ENCODE measurements around the gene GPR31. TPM values are rescaled to one million over a fixed set of nuclear protein-coding genes. Genes with fewer than 3 reads are reported as not detected.

GPR31 gene
- total and polyA plus RNA-seq, 9 of the 15 experiments (the other 6 are each of a cell fraction or from before 2014, with no cell fraction given) = not detected

- no peak overlapping the region for H3K4me2 ChIP-seq (ENCODE audit: insufficient read depth, low read length)
- H3K79me2 ChIP-seq (ENCODE audit: control insufficient read depth, insufficient read depth, low read length) = no peaks in the 10 kb centered on the region
Measured at GRCh38 chr6:167124753-167125152, 33.0 kb downstream of the GPR31 start.

DNA sequence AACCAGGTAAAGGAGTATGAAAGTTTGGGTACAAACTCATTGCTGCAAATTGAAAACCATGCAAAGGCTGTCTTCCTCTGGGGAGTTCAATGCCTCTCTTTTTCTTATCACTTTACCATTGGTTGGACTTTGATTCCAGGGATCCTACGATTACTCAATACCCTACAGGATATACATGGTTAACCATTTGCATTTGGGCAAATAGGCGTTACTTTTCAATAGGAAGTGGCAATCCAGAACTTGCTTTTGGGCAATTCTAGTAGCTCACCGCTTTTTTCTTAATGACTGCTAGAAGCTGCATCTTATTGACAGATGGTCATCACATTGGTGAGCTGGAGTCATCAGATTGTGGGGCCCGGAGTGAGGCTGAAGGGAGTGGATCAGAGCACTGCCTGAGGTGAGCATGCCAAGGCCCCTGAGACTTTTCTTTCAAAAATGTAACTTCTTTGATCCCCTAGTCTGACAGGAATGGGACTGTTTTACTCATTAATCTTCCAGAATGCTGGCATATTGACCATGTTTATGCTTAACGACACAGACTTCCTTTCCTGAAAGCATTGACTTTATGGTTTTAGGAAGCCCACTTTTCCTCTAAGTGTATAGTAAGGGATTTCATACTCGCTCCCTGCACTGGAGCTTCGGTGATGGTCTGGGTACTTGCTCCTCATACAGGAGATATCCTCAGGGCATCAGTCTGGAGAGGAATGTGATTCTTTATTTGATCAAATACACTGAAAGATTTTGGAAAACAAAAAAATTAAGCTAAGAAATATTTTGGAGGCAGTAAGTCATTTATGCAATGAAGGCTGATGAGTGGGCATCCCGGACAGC is 34.7 kb downstream of the GPR31 start, which contains the start of gene CCR6:
Gene CCR6, plus strand, starts transcription at position 270 of the 831 bp plus-strand sequence. CDS start 13,039 bp downstream, outside the sequence.
- Histone ChIP-seq H3K36me3 (ENCODE audit: control insufficient read depth, insufficient read depth, low read length) (no peaks in the 10 kb centered on the region), H3K4me2 (ENCODE audit: insufficient read depth, low read length) (no peak within 1 kb of the TSS), H3K9me3 (replicated peaks; ENCODE audit: control insufficient read depth, insufficient read depth, low read depth, low read length) (peaks cover 2% of the 10 kb centered on the region; the same call in 1 of the 2 replicates), H3K9me1 (ENCODE audit: control insufficient read depth, insufficient read depth, low read length) (no peaks in the 10 kb centered on the region), H3K4me1 (replicated peaks in 1 of 2; ENCODE audit: control insufficient read depth in 2 of 2, insufficient read depth in 2 of 2, low read length in 2 of 2) (no peaks in the 10 kb centered on the region), H3K27me3 (ENCODE audit: control insufficient read depth in 2 of 2, insufficient read depth in 2 of 2, low read length in 2 of 2) (peaks cover 2 to 28% of the 10 kb centered on the region in 2 experiments; a peak in 4 of 5 replicates), H2AFZ (ENCODE audit: low read depth, low read length) (no peak within 1 kb of the TSS), H3K79me2 (ENCODE audit: control insufficient read depth, insufficient read depth, low read length) (no peaks in the 10 kb centered on the region), H4K20me1 (replicated peaks; ENCODE audit: control insufficient read depth, insufficient read depth, low read length) (no peaks in the 10 kb centered on the region), H3K9ac (ENCODE audit: insufficient read depth in 1 of 2, low read depth in 2 of 2, low read length in 2 of 2) (no peak within 1 kb of the TSS), H3K4me3 (no peak within 1 kb of the TSS), H3K27ac (ENCODE audit: extremely low read depth, low read depth, low read length) (no peak within 1 kb of the TSS)
- no TSS peak for BruUV-seq (replicated peaks)
- no peak for ATAC-seq
- 1% methylated on average over 8 of the region's 8 CpGs for WGBS (ENCODE audit: insufficient coverage, low coverage, missing lambda C conversion rate)
- intact Hi-C loops (cut with micrococcal nuclease) = no loop called here
- CTCF ChIA-PET (ENCODE audit: low intra/inter-chr PET ratio) = no interaction called here
- DNase-seq (ENCODE audit: extremely low read depth in 1 of 4, low spot score in 3 of 4) = no peak
- POLR2A ChIA-PET = interaction anchor here (0.6 kb wide), 1 partner anchor 527 kb away, joined by 3 read pairs; no protein-coding TSS in a partner anchor
- FAIRE-seq = no peak
- no peak for TF ChIP-seq ZNF354B (CRISPR knock-in tag; IDR thresholded peaks at IDR 0.05)
- TF ChIP-seq MEIS2 (IDR thresholded peaks at IDR 0.05; ENCODE audit: partially characterized antibody) = no peak
- TF ChIP-seq ZNF384 (IDR thresholded peaks at IDR 0.05; ENCODE audit: low read depth, low read length) = no peak
- TF ChIP-seq SAP30 (IDR thresholded peaks at IDR 0.05; ENCODE audit: borderline replicate concordance, insufficient read depth, low read depth, low read length, poor library complexity, severe bottlenecking) = no peak
- TF ChIP-seq ZNF277 (CRISPR knock-in tag; IDR thresholded peaks at IDR 0.05; ENCODE audit: borderline replicate concordance) = no peak
- no peak for TF ChIP-seq FOXO4 (CRISPR knock-in tag; IDR thresholded peaks at IDR 0.05)
- TF ChIP-seq, protein P1, sequence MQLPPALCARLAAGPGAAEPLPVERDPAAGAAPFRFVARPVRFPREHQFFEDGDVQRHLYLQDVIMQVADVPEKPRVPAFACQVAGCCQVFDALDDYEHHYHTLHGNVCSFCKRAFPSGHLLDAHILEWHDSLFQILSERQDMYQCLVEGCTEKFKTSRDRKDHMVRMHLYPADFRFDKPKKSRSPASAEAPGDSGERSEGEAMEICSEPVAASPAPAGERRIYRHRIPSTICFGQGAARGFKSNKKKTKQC (CRISPR knock-in tag; IDR thresholded peaks at IDR 0.05) = no peak
- in situ Hi-C loops (cut with MboI) = no loop called here

More at GRCh38 chr6:167124753-167125152, 33.0 kb downstream of the GPR31 start:
- H3K9me3 ChIP-seq (replicated peaks; ENCODE audit: control insufficient read depth, insufficient read depth, low read depth, low read length) = peaks cover under 1% of the 10 kb centered on the region; the same call in 1 of the 2 replicates
- no peak overlapping the region for H3K27ac ChIP-seq (ENCODE audit: extremely low read depth, low read depth, low read length)
- H3K27me3 ChIP-seq (ENCODE audit: control insufficient read depth in 2 of 2, insufficient read depth in 2 of 2, low read length in 2 of 2) = peaks cover 4 to 30% of the 10 kb centered on the region in 2 experiments; a peak in 4 of 5 replicates
- CTCF ChIA-PET (ENCODE audit: low intra/inter-chr PET ratio) = no interaction called here
- H4K20me1 ChIP-seq (replicated peaks; ENCODE audit: control insufficient read depth, insufficient read depth, low read length) = no peaks in the 10 kb centered on the region
- WGBS (ENCODE audit: insufficient coverage, low coverage, missing lambda C conversion rate) = 21% methylated on average over 5 of the region's 5 CpGs
- in situ Hi-C loops (cut with MboI) = no loop called here
- no peak for TF ChIP-seq ZNF165 (CRISPR knock-in tag; IDR thresholded peaks at IDR 0.05; ENCODE audit: borderline replicate concordance)
- ATAC-seq (no peak), DNase-seq (ENCODE audit: extremely low read depth in 1 of 4, low spot score in 3 of 4) (no peak), FAIRE-seq (no peak)
- no peaks in the 10 kb centered on the region for H3K9me1 ChIP-seq (ENCODE audit: control insufficient read depth, insufficient read depth, low read length)
- intact Hi-C loops (cut with micrococcal nuclease) = no loop called here
- no peak overlapping the region for H2AFZ ChIP-seq (ENCODE audit: low read depth, low read length)
- POLR2A ChIA-PET = no interaction called here
- H3K9ac ChIP-seq (ENCODE audit: insufficient read depth in 1 of 2, low read depth in 2 of 2, low read length in 2 of 2) = no peak overlapping the region
- BruUV-seq (replicated peaks) = no TSS peak
- no peaks in the 10 kb centered on the region for H3K4me1 ChIP-seq (replicated peaks in 1 of 2; ENCODE audit: control insufficient read depth in 2 of 2, insufficient read depth in 2 of 2, low read length in 2 of 2)
- H3K36me3 ChIP-seq (ENCODE audit: control insufficient read depth, insufficient read depth, low read length) = no peaks in the 10 kb centered on the region
- H3K4me3 ChIP-seq = no peak overlapping the region

Measured in K562 (cell line).